Skeletal muscle satellite cell (primary cell): ENCODE data around the gene GNG3. TPM values are rescaled to one million over a fixed set of nuclear protein-coding genes. Genes with fewer than 3 reads are reported as not detected.

Experiments
- H3K27me3 ChIP-seq: 2 replicates; pipeline ENCODE4 v1.7.0; 2013; ENCODE audit warnings: low read length; ENCODE audit not compliant: control insufficient read depth, insufficient read depth
- H3K36me3 ChIP-seq: 2 replicates; pipeline ENCODE4 v1.7.0; 2013; ENCODE audit warnings: mild to moderate bottlenecking, control low read depth, low read length; ENCODE audit not compliant: insufficient read depth
- H3K4me1 ChIP-seq: 2 replicates; pipeline ENCODE4 v1.7.0; 2013; ENCODE audit warnings: low read length; ENCODE audit not compliant: control insufficient read depth, insufficient read depth
- H3K4me2 ChIP-seq: 2 replicates; pipeline ENCODE4 v1.7.0; 2013; ENCODE audit warnings: mild to moderate bottlenecking, low read length
- H3K4me3 ChIP-seq: 2 replicates; pipeline ENCODE4 v1.7.0; 2013; ENCODE audit warnings: low read length
- H3K9ac ChIP-seq: 2 replicates; pipeline ENCODE4 v1.7.0; 2013; ENCODE audit warnings: mild to moderate bottlenecking, low read depth, low read length, moderate library complexity
- H3K9me3 ChIP-seq: replicated peaks from 2 replicates; pipeline ENCODE4 v1.7.0; 2013; ENCODE audit warnings: mild to moderate bottlenecking, control low read depth, low read length
- total RNA-seq: library from RNA; depleted of rRNA; stranded (reverse); fragments of >200 nt; gene quantifications from 2 replicates; pipeline ENCODE4 v1.2.3, GENCODE V29; 2012; rRNA removed

Gene GNG3
- not detected in 2 replicates for total RNA-seq

GRCh38 chr11:62707277-62707861 is at the start of gene GNG3, which contains the start of gene BSCL2:
GNG3 (plus strand) TSS chr11:62707676; CDS start chr11:62708296, 620 bp downstream.
BSCL2 (minus strand) TSS chr11:62707424; CDS start chr11:62707195, 229 bp downstream.
- H3K27me3 ChIP-seq = no peaks in the 10 kb centered on the region
- peak within 1 kb of the TSS; percentile 90 for H3K9ac ChIP-seq
- peaks cover 33% of the 10 kb centered on the region for H3K4me1 ChIP-seq
- H3K4me3 ChIP-seq = peak within 1 kb of the TSS; percentile 70
- H3K4me2 ChIP-seq = peak within 1 kb of the TSS; percentile 91
- no peaks in the 10 kb centered on the region for H3K9me3 ChIP-seq
- H3K36me3 ChIP-seq = peaks cover 20% of the 10 kb centered on the region

- H3K9ac ChIP-seq = peak overlapping the region; percentile 95
- H3K4me3 ChIP-seq = peak overlapping the region; percentile 81
- H3K4me2 ChIP-seq = peak overlapping the region; percentile 88
- H3K27me3 ChIP-seq = no peaks in the 10 kb centered on the region
- no peaks in the 10 kb centered on the region for H3K9me3 ChIP-seq
- peaks cover 16% of the 10 kb centered on the region for H3K4me1 ChIP-seq
- H3K36me3 ChIP-seq = peaks cover 30% of the 10 kb centered on the region
Observed at GRCh38 chr11:62664405-62665074, 42.9 kb upstream of the GNG3 start.

GRCh38 chr11:62665075-62665598 is 42.3 kb upstream of the GNG3 start, which contains the start of the genes C11orf98 and CSKMT:
C11orf98 (minus strand) TSS chr11:62665210; CDS start chr11:62665169, 41 bp downstream.
CSKMT (plus strand) TSS chr11:62665312; CDS start chr11:62665880, 568 bp downstream.
- H3K4me2 ChIP-seq = peak within 1 kb of the TSS; percentile 97
- H3K36me3 ChIP-seq = peaks cover 30% of the 10 kb centered on the region
- H3K4me1 ChIP-seq = peaks cover 22% of the 10 kb centered on the region
- H3K9me3 ChIP-seq = no peaks in the 10 kb centered on the region
- peak within 1 kb of the TSS; percentile 95 for H3K9ac ChIP-seq
- no peaks in the 10 kb centered on the region for H3K27me3 ChIP-seq
- H3K4me3 ChIP-seq = peak within 1 kb of the TSS; percentile 81

GRCh38 chr11:62665599-62666258 is 41.7 kb upstream of the GNG3 start:
- Histone ChIP-seq H3K4me3 (peak overlapping the region; percentile 81), H3K36me3 (peaks cover 30% of the 10 kb centered on the region), H3K9me3 (no peaks in the 10 kb centered on the region), H3K4me2 (peak overlapping the region; percentile 97), H3K4me1 (peaks cover 22% of the 10 kb centered on the region), H3K27me3 (no peaks in the 10 kb centered on the region), H3K9ac (peak overlapping the region; percentile 95)

- H3K4me3 ChIP-seq = peak overlapping the region; percentile 81
- peak overlapping the region; percentile 95 for H3K9ac ChIP-seq
- no peaks in the 10 kb centered on the region for H3K27me3 ChIP-seq
- peaks cover 25% of the 10 kb centered on the region for H3K4me1 ChIP-seq
- H3K36me3 ChIP-seq = peaks cover 30% of the 10 kb centered on the region
- H3K9me3 ChIP-seq = no peaks in the 10 kb centered on the region
- H3K4me2 ChIP-seq = peak overlapping the region; percentile 97
Observed at GRCh38 chr11:62666259-62666926, 41.1 kb upstream of the GNG3 start.

GRCh38 chr11:62667460-62667859 is 40.0 kb upstream of the GNG3 start:
- H3K27me3 ChIP-seq = no peaks in the 10 kb centered on the region
- peaks cover 29% of the 10 kb centered on the region for H3K36me3 ChIP-seq
- no peak overlapping the region for H3K4me3 ChIP-seq
- peak overlapping the region; percentile 95 for H3K9ac ChIP-seq
- no peaks in the 10 kb centered on the region for H3K9me3 ChIP-seq
- peak overlapping the region; percentile 97 for H3K4me2 ChIP-seq
- peaks cover 28% of the 10 kb centered on the region for H3K4me1 ChIP-seq

- peaks cover 27% of the 10 kb centered on the region for H3K36me3 ChIP-seq
- peaks cover 38% of the 10 kb centered on the region for H3K4me1 ChIP-seq
- no peaks in the 10 kb centered on the region for H3K9me3 ChIP-seq
- no peak overlapping the region for H3K9ac ChIP-seq
- peak overlapping the region; percentile 6 for H3K4me2 ChIP-seq
- H3K27me3 ChIP-seq = no peaks in the 10 kb centered on the region
- no peak overlapping the region for H3K4me3 ChIP-seq
Observed at GRCh38 chr11:62669420-62670161, 37.9 kb upstream of the GNG3 start.

GRCh38 chr11:62671236-62671607 is 36.3 kb upstream of the GNG3 start:
- peaks cover 28% of the 10 kb centered on the region for H3K36me3 ChIP-seq
- peak overlapping the region; percentile 92 for H3K9ac ChIP-seq
- H3K4me2 ChIP-seq = peak overlapping the region; percentile 97
- H3K9me3 ChIP-seq = no peaks in the 10 kb centered on the region
- H3K4me1 ChIP-seq = peaks cover 36% of the 10 kb centered on the region
- no peaks in the 10 kb centered on the region for H3K27me3 ChIP-seq
- H3K4me3 ChIP-seq = peak overlapping the region; percentile 92

- no peaks in the 10 kb centered on the region for H3K27me3 ChIP-seq
- peak within 1 kb of the TSS; percentile 92 for H3K4me3 ChIP-seq
- peak within 1 kb of the TSS; percentile 97 for H3K4me2 ChIP-seq
- peaks cover 30% of the 10 kb centered on the region for H3K4me1 ChIP-seq
- peak within 1 kb of the TSS; percentile 92 for H3K9ac ChIP-seq
- H3K9me3 ChIP-seq = no peaks in the 10 kb centered on the region
- peaks cover 27% of the 10 kb centered on the region for H3K36me3 ChIP-seq
Observed at GRCh38 chr11:62671608-62672389, 35.7 kb upstream of the GNG3 start, which contains the start of the genes LBHD1 and UQCC3. LBHD1 (minus strand) TSS chr11:62672267; CDS start chr11:62670031, 2,236 bp downstream. UQCC3 (plus strand) TSS chr11:62671673; CDS start chr11:62671746, 73 bp downstream.

GRCh38 chr11:62673196-62673525 is 34.3 kb upstream of the GNG3 start:
- peaks cover 32% of the 10 kb centered on the region for H3K4me1 ChIP-seq
- no peaks in the 10 kb centered on the region for H3K27me3 ChIP-seq
- peaks cover 21% of the 10 kb centered on the region for H3K36me3 ChIP-seq
- no peaks in the 10 kb centered on the region for H3K9me3 ChIP-seq
- peak overlapping the region; percentile 8 for H3K9ac ChIP-seq
- H3K4me2 ChIP-seq = peak overlapping the region; percentile 97
- peak overlapping the region; percentile 92 for H3K4me3 ChIP-seq
